Thoracic aorta (tissue), 2 donors: ENCODE data around the gene SYNE1. TPM values are rescaled to one million over a fixed set of nuclear protein-coding genes. Genes with fewer than 3 reads are reported as not detected.
"Not testable (repeated sequence)": the region's sequence is repeated elsewhere in the genome, so short reads cannot be mapped to it uniquely, and the experiment has no call there.

ENCODE experiments used
- ATAC-seq: fragments of 150-250 bp; one replicate; pipeline ENCODE4 v1.8.0; 2017; ENCODE audit warnings: low read depth; ENCODE audit not compliant: insufficient number of reproducible peaks, low FRiP score
- DNase-seq: peaks from one replicate; pipeline ENCODE4 v3.0.0-alpha.2; 2020; ENCODE audit warnings: low spot score
- H3K27ac ChIP-seq, 2 donors: fragments of 200-600 bp; sonication (generic); 1 replicate in 1 of 2; 2 replicates in 1 of 2; pipeline ENCODE4 v1.5.1; 2016; ENCODE audit warnings: mild to moderate bottlenecking in 2 of 2, moderate library complexity in 2 of 2
- H3K27me3 ChIP-seq: fragments of 200-600 bp; sonication (generic); replicated peaks from 2 replicates; pipeline ENCODE4 v1.6.0; 2016; ENCODE audit warnings: mild to moderate bottlenecking; ENCODE audit not compliant: insufficient read depth
- H3K36me3 ChIP-seq: fragments of 200-600 bp; sonication (generic); one replicate; pipeline ENCODE4 v1.5.1; 2016
- H3K4me1 ChIP-seq, 2 donors: fragments of 200-600 bp; sonication (generic); 1 replicate in 1 of 2; 2 replicates in 1 of 2; pipeline versions ENCODE4 v1.5.1 to v1.6.0; 2016; ENCODE audit warnings: low read depth in 2 of 2, mild to moderate bottlenecking in 1 of 2; ENCODE audit not compliant: control insufficient read depth in 1 of 2
- H3K4me3 ChIP-seq: fragments of 200-600 bp; sonication (generic); 2 replicates; pipeline ENCODE4 v1.5.1; 2016; ENCODE audit warnings: mild to moderate bottlenecking
- H3K9me3 ChIP-seq: fragments of 200-600 bp; sonication (generic); 2 replicates; pipeline ENCODE4 v1.5.1; 2016
- CTCF ChIP-seq: fragments of 200-600 bp; sonication (generic); IDR thresholded peaks from one replicate; pipeline ENCODE4 v1.5.1; 2019; ENCODE audit warnings: antibody characterized with exemption
- total RNA-seq, 2 donors: library from RNA; depleted of rRNA; stranded (reverse); fragments of >200 nt; gene quantifications; one replicate each; pipeline versions ENCODE4 v1.1.0 to v1.2.3, GENCODE V29; 2016

Gene SYNE1
- total RNA-seq, 2 donors from 2014 or later, result 462 to 552 TPM

GRCh38 chr6:152503546-152503945, 133.6 kb downstream of the SYNE1 start:
- Histone ChIP-seq H3K4me1 (no peaks in the 10 kb centered on the region), H3K27me3 (no peaks in the 10 kb centered on the region), H3K27ac (no peak overlapping the region), H3K9me3 (no peaks in the 10 kb centered on the region), H3K36me3 (no peaks in the 10 kb centered on the region), H3K4me3 (no peak overlapping the region)
- no peak for ATAC-seq
- no peak for DNase-seq
- no peak for TF ChIP-seq CTCF

- H3K9me3 ChIP-seq, result no peaks in the 10 kb centered on the region
- no peaks in the 10 kb centered on the region for H3K4me1 ChIP-seq
- DNase-seq, result no peak
- H3K27ac ChIP-seq, result no peak overlapping the region
- no peak overlapping the region for H3K4me3 ChIP-seq
- no peak for TF ChIP-seq CTCF
- no peaks in the 10 kb centered on the region for H3K36me3 ChIP-seq
- no peaks in the 10 kb centered on the region for H3K27me3 ChIP-seq
- ATAC-seq, result no peak
Measured at GRCh38 chr6:152502421-152503188, 134.6 kb downstream of the SYNE1 start.

GRCh38 chr6:152499931-152500330, 137.2 kb downstream of the SYNE1 start:
- TF ChIP-seq CTCF, result no peak
- no peak for ATAC-seq
- no peaks in the 10 kb centered on the region for H3K4me1 ChIP-seq
- H3K4me3 ChIP-seq, result no peak overlapping the region
- H3K27ac ChIP-seq, result no peak overlapping the region
- no peaks in the 10 kb centered on the region for H3K9me3 ChIP-seq
- no peaks in the 10 kb centered on the region for H3K27me3 ChIP-seq
- no peaks in the 10 kb centered on the region for H3K36me3 ChIP-seq
- DNase-seq, result no peak

- DNase-seq, result no peak
- no peaks in the 10 kb centered on the region for H3K4me1 ChIP-seq
- no peak overlapping the region for H3K4me3 ChIP-seq
- no peaks in the 10 kb centered on the region for H3K27me3 ChIP-seq
- no peak overlapping the region for H3K27ac ChIP-seq
- no peak for ATAC-seq
- no peaks in the 10 kb centered on the region for H3K36me3 ChIP-seq
- H3K9me3 ChIP-seq, result no peaks in the 10 kb centered on the region
- TF ChIP-seq CTCF, result no peak
Measured at GRCh38 chr6:152496731-152497130, 140.4 kb downstream of the SYNE1 start.

GRCh38 chr6:152495456-152495855, 141.7 kb downstream of the SYNE1 start:
- H3K27me3 ChIP-seq, H3K9me3 ChIP-seq, H3K4me3 ChIP-seq, ATAC-seq, H3K27ac ChIP-seq, DNase-seq, H3K36me3 ChIP-seq, H3K4me1 ChIP-seq: not testable (repeated sequence)

- not testable (repeated sequence) for H3K4me3 ChIP-seq, ATAC-seq, H3K9me3 ChIP-seq, H3K4me1 ChIP-seq, H3K27me3 ChIP-seq, DNase-seq, H3K36me3 ChIP-seq, H3K27ac ChIP-seq
Measured at GRCh38 chr6:152492281-152492680, 144.9 kb downstream of the SYNE1 start.

- not testable (repeated sequence) for H3K4me1 ChIP-seq, H3K27ac ChIP-seq, H3K9me3 ChIP-seq, DNase-seq, H3K4me3 ChIP-seq, H3K36me3 ChIP-seq, H3K27me3 ChIP-seq, ATAC-seq
Measured at GRCh38 chr6:152491501-152491900, 145.7 kb downstream of the SYNE1 start.

- not testable (repeated sequence) for H3K27ac ChIP-seq, H3K27me3 ChIP-seq, H3K36me3 ChIP-seq, H3K9me3 ChIP-seq, H3K4me3 ChIP-seq, DNase-seq, H3K4me1 ChIP-seq, ATAC-seq
Measured at GRCh38 chr6:152490971-152491378, 146.2 kb downstream of the SYNE1 start.
